ENCODE data around the gene RELN. TPM values are rescaled to one million over a fixed set of nuclear protein-coding genes. Genes with fewer than 3 reads are reported as not detected.

RELN gene
- total and polyA plus RNA-seq, 4 experiments from 2014 or later: not detected

DNA sequence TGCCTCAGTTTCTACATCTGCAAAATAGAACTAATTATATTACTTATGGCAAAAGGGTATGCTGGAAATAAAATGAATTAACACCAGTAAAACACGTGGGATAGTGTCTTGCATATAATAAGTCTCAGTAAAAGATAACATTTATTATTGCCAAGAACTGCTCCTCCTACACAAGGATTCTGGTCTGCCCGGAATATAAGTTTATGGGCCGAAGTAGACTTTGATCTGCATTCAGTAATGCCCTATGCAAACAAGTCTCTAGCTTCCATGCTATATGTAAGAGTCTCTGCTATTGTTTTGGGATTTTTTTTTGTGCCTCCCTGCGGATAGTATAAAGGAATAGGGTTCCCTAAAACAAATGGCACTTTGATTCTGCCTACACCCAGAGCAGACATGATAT lies 417.9 kb downstream of the RELN start:
- ChIA-PET POLR2A (ENCODE audit: partially characterized antibody) (no interaction called here), CTCF (ENCODE audit: partially characterized antibody) (interaction anchor here (1.5 to 3.5 kb wide), 2 partner anchors 1277 to 1345 kb away, joined by 4 to 18 read pairs; no protein-coding TSS in a partner anchor)
- H3K36me3 ChIP-seq (ENCODE audit: insufficient read depth, low read length): no peaks in the 10 kb centered on the region
- no peak overlapping the region for H3K4me3 ChIP-seq (ENCODE audit: low read length in 2 of 2)
- no peak overlapping the region for H3K4me3 Mint-ChIP-seq
- no peaks in the 10 kb centered on the region for H3K27me3 ChIP-seq (ENCODE audit: insufficient read depth, low read length)
- no peak for DNase-seq
- no peaks in the 10 kb centered on the region for H3K9me3 ChIP-seq (ENCODE audit: control insufficient read depth in 1 of 2, low read length in 2 of 2)
- no peaks in the 10 kb centered on the region for H3K4me1 Mint-ChIP-seq
- peaks cover 5 to 6% of the 10 kb centered on the region in 2 donors for H3K27me3 Mint-ChIP-seq
- H3K4me1 ChIP-seq (ENCODE audit: insufficient read depth, low read length): no peaks in the 10 kb centered on the region
- intact Hi-C loops (cut with micrococcal nuclease): loop anchor here (5.0 kb wide), 1 partner anchor 696 kb away; no protein-coding TSS in a partner anchor
- no peak overlapping the region for H3K27ac ChIP-seq (ENCODE audit: low read depth, low read length)
- no peaks in the 10 kb centered on the region for H3K36me3 Mint-ChIP-seq
- H3K9me3 Mint-ChIP-seq: no peaks in the 10 kb centered on the region
- H3K27ac Mint-ChIP-seq: no peak overlapping the region

DNA sequence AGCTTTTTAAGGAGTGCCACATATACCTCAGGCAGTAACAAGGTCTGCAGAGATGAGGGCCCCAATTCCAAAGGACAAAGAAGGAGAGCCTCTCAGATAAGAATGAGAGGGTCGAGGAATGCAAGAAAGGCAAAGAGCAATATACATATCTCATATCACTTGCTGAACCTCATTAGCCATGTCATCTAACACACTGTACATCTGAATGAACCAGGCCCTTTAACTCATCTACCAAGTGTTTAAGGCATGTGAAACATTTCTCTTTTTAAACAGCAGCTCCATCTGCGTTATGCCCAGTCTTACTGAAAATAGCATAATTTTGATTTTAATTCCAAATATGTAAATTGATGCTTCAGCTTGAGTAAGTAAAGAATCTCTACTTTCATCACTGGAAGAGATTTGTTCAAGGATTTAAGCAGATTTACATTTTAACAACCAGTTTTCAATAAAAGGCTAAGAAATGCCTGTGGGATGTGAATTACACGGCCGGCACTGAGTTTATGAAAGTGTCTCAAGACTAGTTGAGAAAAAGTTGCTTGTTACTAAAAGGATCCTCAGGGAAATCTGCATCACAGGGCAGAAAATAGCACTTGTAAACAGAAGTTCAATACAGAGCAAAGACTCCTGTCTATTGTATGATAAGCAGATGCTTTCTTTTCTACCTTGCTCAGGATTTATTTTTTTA lies 419.7 kb downstream of the RELN start:
- H3K27ac Mint-ChIP-seq: no peak overlapping the region
- Histone ChIP-seq H3K27me3 (ENCODE audit: insufficient read depth, low read length) (no peaks in the 10 kb centered on the region), H3K27ac (ENCODE audit: low read depth, low read length) (no peak overlapping the region), H3K4me3 (ENCODE audit: low read length in 2 of 2) (no peak overlapping the region), H3K9me3 (ENCODE audit: control insufficient read depth in 1 of 2, low read length in 2 of 2) (no peaks in the 10 kb centered on the region), H3K4me1 (ENCODE audit: insufficient read depth, low read length) (no peaks in the 10 kb centered on the region), H3K36me3 (ENCODE audit: insufficient read depth, low read length) (no peaks in the 10 kb centered on the region)
- H3K9me3 Mint-ChIP-seq: no peaks in the 10 kb centered on the region
- DNase-seq: no peak
- no peaks in the 10 kb centered on the region for H3K4me1 Mint-ChIP-seq
- ChIA-PET POLR2A (ENCODE audit: partially characterized antibody) (no interaction called here), CTCF (ENCODE audit: partially characterized antibody) (no interaction called here)
- H3K36me3 Mint-ChIP-seq: no peaks in the 10 kb centered on the region
- peaks cover 2 to 4% of the 10 kb centered on the region in 2 donors for H3K27me3 Mint-ChIP-seq
- H3K4me3 Mint-ChIP-seq: no peak overlapping the region
- intact Hi-C loops (cut with micrococcal nuclease): loop anchor here (5.0 kb wide), 1 partner anchor 698 kb away; no protein-coding TSS in a partner anchor

GRCh38 chr7:103564416-103564815 lies 425.0 kb downstream of the RELN start:
- Histone ChIP-seq H3K27ac (ENCODE audit: low read depth, low read length) (no peak overlapping the region), H3K9me3 (ENCODE audit: control insufficient read depth in 1 of 2, low read length in 2 of 2) (no peaks in the 10 kb centered on the region), H3K36me3 (ENCODE audit: insufficient read depth, low read length) (no peaks in the 10 kb centered on the region), H3K27me3 (ENCODE audit: insufficient read depth, low read length) (no peaks in the 10 kb centered on the region), H3K4me1 (ENCODE audit: insufficient read depth, low read length) (no peaks in the 10 kb centered on the region), H3K4me3 (ENCODE audit: low read length in 2 of 2) (no peak overlapping the region)
- peaks cover 0 to 7% of the 10 kb centered on the region in 2 donors for H3K27me3 Mint-ChIP-seq
- no peak overlapping the region for H3K4me3 Mint-ChIP-seq
- no peaks in the 10 kb centered on the region for H3K36me3 Mint-ChIP-seq
- H3K27ac Mint-ChIP-seq: no peak overlapping the region
- H3K9me3 Mint-ChIP-seq: no peaks in the 10 kb centered on the region
- DNase-seq: no peak
- CTCF ChIA-PET (ENCODE audit: partially characterized antibody): interaction anchor here (1.7 kb wide), 1 partner anchor 10 kb away, joined by 10 read pairs; no protein-coding TSS in a partner anchor
- no peaks in the 10 kb centered on the region for H3K4me1 Mint-ChIP-seq
- POLR2A ChIA-PET (ENCODE audit: partially characterized antibody): no interaction called here
- intact Hi-C loops (cut with micrococcal nuclease): no loop called here

- H3K4me1 ChIP-seq (ENCODE audit: insufficient read depth, low read length): no peaks in the 10 kb centered on the region
- H3K27ac ChIP-seq (ENCODE audit: low read depth, low read length): no peak overlapping the region
- Mint-ChIP-seq H3K27ac (no peak overlapping the region), H3K4me1 (no peaks in the 10 kb centered on the region), H3K27me3 (peaks cover 0 to 9% of the 10 kb centered on the region in 2 donors), H3K36me3 (no peaks in the 10 kb centered on the region), H3K4me3 (no peak overlapping the region), H3K9me3 (no peaks in the 10 kb centered on the region)
- no peak overlapping the region for H3K4me3 ChIP-seq (ENCODE audit: low read length in 2 of 2)
- H3K36me3 ChIP-seq (ENCODE audit: insufficient read depth, low read length): no peaks in the 10 kb centered on the region
- CTCF ChIA-PET (ENCODE audit: partially characterized antibody): interaction anchor here (1.1 to 1.3 kb wide), 2 partner anchors 13 to 14 kb away, joined by 3 to 4 read pairs; no protein-coding TSS in a partner anchor
- intact Hi-C loops (cut with micrococcal nuclease): no loop called here
- no peaks in the 10 kb centered on the region for H3K9me3 ChIP-seq (ENCODE audit: control insufficient read depth in 1 of 2, low read length in 2 of 2)
- POLR2A ChIA-PET (ENCODE audit: partially characterized antibody): no interaction called here
- no peak for DNase-seq
- H3K27me3 ChIP-seq (ENCODE audit: insufficient read depth, low read length): no peaks in the 10 kb centered on the region
These were observed 429.3 kb downstream of the RELN start for GRCh38 chr7:103560136-103560535.

- ChIA-PET POLR2A (ENCODE audit: partially characterized antibody) (no interaction called here), CTCF (ENCODE audit: partially characterized antibody) (interaction anchor here (0.6 kb wide), 1 partner anchor 489 kb away, joined by 3 read pairs; no protein-coding TSS in a partner anchor)
- no peak overlapping the region for H3K4me3 Mint-ChIP-seq
- H3K4me1 Mint-ChIP-seq: no peaks in the 10 kb centered on the region
- H3K27me3 ChIP-seq (ENCODE audit: insufficient read depth, low read length): no peaks in the 10 kb centered on the region
- no peak overlapping the region for H3K27ac ChIP-seq (ENCODE audit: low read depth, low read length)
- H3K9me3 ChIP-seq (ENCODE audit: control insufficient read depth in 1 of 2, low read length in 2 of 2): no peaks in the 10 kb centered on the region
- no peaks in the 10 kb centered on the region for H3K9me3 Mint-ChIP-seq
- no peaks in the 10 kb centered on the region for H3K36me3 Mint-ChIP-seq
- DNase-seq: no peak
- H3K36me3 ChIP-seq (ENCODE audit: insufficient read depth, low read length): no peaks in the 10 kb centered on the region
- no peaks in the 10 kb centered on the region for H3K4me1 ChIP-seq (ENCODE audit: insufficient read depth, low read length)
- H3K4me3 ChIP-seq (ENCODE audit: low read length in 2 of 2): no peak overlapping the region
- H3K27ac Mint-ChIP-seq: no peak overlapping the region
- H3K27me3 Mint-ChIP-seq: peaks cover 7 to 9% of the 10 kb centered on the region in 2 donors
- intact Hi-C loops (cut with micrococcal nuclease): no loop called here
These were observed 438.4 kb downstream of the RELN start for GRCh38 chr7:103551016-103551415.

DNA sequence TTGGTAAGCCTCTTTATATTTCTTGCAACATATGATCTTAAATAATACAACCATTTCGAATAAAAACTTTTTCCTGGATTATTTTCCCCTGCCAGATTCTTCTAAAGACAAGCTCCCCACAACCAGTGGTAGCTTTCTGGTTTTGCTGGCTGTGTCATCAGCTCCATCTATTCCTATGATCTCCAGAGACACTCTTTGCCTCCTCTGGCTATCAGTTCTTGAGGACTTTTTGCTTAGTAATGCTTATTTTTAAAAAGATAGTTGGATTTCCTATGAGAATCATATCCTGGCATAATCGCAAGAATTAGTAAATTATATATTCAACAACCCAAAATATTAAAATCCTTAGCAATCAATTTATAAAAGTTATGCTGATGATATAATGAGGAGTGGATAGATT lies 439.7 kb downstream of the RELN start:
- Histone ChIP-seq H3K27ac (ENCODE audit: low read depth, low read length) (no peak overlapping the region), H3K4me1 (ENCODE audit: insufficient read depth, low read length) (no peaks in the 10 kb centered on the region), H3K27me3 (ENCODE audit: insufficient read depth, low read length) (no peaks in the 10 kb centered on the region), H3K36me3 (ENCODE audit: insufficient read depth, low read length) (no peaks in the 10 kb centered on the region), H3K9me3 (ENCODE audit: control insufficient read depth in 1 of 2, low read length in 2 of 2) (no peaks in the 10 kb centered on the region), H3K4me3 (ENCODE audit: low read length in 2 of 2) (no peak overlapping the region)
- Mint-ChIP-seq H3K4me1 (no peaks in the 10 kb centered on the region), H3K27ac (no peak overlapping the region), H3K9me3 (no peaks in the 10 kb centered on the region), H3K4me3 (no peak overlapping the region), H3K27me3 (peaks cover 7 to 11% of the 10 kb centered on the region in 2 donors), H3K36me3 (no peaks in the 10 kb centered on the region)
- no peak for DNase-seq
- ChIA-PET POLR2A (ENCODE audit: partially characterized antibody) (no interaction called here), CTCF (ENCODE audit: partially characterized antibody) (no interaction called here)
- intact Hi-C loops (cut with micrococcal nuclease): no loop called here

DNA sequence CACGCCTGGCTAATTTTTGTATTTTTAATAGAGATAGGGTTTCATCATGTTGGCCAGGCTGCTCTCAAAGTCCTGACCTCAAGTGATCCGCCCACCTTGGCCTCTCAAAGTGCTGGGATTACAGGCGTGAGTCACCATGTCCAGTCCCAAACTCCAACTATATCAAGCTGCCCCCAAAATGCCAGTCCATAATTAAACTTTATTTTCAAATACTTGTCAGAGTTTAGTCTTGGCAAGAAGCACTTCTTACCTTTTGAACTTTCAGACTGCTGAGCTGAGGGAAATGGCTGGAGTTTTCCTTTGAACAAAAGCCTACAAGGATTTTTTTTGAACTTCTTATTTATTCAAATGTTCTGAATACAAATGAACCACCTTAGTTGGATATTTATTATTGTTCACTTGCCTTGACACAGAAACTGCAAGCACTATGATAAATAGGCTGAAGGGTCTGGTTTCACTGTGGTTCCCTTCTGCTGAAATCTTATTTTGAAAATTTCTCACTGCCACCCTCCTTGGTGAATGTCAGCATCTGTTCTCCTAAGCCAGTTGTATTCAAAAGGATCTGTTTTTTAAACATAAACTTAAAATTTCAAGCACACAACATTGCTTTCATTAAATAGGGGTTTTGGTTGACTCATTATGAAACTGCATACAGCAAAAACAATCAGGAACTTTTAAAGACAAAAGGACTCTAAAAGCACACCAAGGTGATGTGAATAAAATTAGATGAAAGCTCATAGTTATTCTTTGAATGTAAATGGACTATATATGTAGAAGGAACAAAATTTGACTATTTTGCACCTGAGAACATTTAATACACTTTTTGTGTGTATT lies 441.8 kb downstream of the RELN start:
- Mint-ChIP-seq H3K27me3 (peaks cover 9 to 11% of the 10 kb centered on the region in 2 donors), H3K36me3 (no peaks in the 10 kb centered on the region), H3K27ac (no peak overlapping the region), H3K4me3 (no peak overlapping the region), H3K9me3 (no peaks in the 10 kb centered on the region), H3K4me1 (no peaks in the 10 kb centered on the region)
- intact Hi-C loops (cut with micrococcal nuclease): no loop called here
- no peak overlapping the region for H3K27ac ChIP-seq (ENCODE audit: low read depth, low read length)
- H3K4me3 ChIP-seq (ENCODE audit: low read length in 2 of 2): no peak overlapping the region
- H3K4me1 ChIP-seq (ENCODE audit: insufficient read depth, low read length): no peaks in the 10 kb centered on the region
- no peak for DNase-seq
- CTCF ChIA-PET (ENCODE audit: partially characterized antibody): no interaction called here
- H3K36me3 ChIP-seq (ENCODE audit: insufficient read depth, low read length): no peaks in the 10 kb centered on the region
- no peaks in the 10 kb centered on the region for H3K27me3 ChIP-seq (ENCODE audit: insufficient read depth, low read length)
- POLR2A ChIA-PET (ENCODE audit: partially characterized antibody): no interaction called here
- no peaks in the 10 kb centered on the region for H3K9me3 ChIP-seq (ENCODE audit: control insufficient read depth in 1 of 2, low read length in 2 of 2)

All from CD4-positive, alpha-beta memory T cell (primary cell).